GM13976 (cell line): Measurements from ENCODE around the gene NSD2.

Source experiments
- DNase-seq: peaks from one replicate; pipeline ENCODE4 v3.0.0; 2012; ENCODE audit warnings: low spot score
- in situ Hi-C: fragments of 300-500 bp; cut with MboI; formaldehyde crosslinking; loops from one replicate; pipeline ENCODE4 v1.12.0; 2022; ENCODE audit warnings: low sequenced_read_pairs, mixed read lengths, inconsistent platforms; ENCODE audit not compliant: unreplicated experiment
- TF ChIP-seq, protein P1 (sequence below): IDR thresholded peaks from 2 replicates; pipeline ENCODE4 v1.5.1; 2012; ENCODE audit warnings: borderline replicate concordance, mild to moderate bottlenecking; ENCODE audit not compliant: insufficient read depth; ENCODE audit errors: extremely low read depth, missing control alignments, control extremely low read depth

The NSD2 gene

DNA sequence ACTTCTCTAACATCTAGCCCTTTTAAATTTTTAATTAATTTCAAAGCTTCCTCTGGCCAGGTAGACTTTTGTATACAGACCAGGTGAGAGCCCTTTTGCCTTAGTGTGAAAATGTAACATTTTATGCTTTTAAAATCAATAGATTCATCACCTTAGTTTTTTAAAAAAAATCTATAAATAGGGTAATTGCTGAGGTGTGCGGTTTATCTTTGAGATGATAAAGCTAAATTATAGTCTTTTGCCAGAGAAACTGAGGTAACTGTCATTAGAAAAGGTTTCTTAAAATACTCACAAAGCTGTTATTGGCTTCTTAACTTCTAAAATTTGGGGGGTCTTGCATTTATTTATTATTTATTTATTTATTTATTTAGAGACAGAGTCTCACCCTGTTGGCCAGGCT lies 74.7 kb downstream of the NSD2 start:
- in situ Hi-C loops: no loop called here
- DNase-seq: no peak
- TF ChIP-seq, protein P1, sequence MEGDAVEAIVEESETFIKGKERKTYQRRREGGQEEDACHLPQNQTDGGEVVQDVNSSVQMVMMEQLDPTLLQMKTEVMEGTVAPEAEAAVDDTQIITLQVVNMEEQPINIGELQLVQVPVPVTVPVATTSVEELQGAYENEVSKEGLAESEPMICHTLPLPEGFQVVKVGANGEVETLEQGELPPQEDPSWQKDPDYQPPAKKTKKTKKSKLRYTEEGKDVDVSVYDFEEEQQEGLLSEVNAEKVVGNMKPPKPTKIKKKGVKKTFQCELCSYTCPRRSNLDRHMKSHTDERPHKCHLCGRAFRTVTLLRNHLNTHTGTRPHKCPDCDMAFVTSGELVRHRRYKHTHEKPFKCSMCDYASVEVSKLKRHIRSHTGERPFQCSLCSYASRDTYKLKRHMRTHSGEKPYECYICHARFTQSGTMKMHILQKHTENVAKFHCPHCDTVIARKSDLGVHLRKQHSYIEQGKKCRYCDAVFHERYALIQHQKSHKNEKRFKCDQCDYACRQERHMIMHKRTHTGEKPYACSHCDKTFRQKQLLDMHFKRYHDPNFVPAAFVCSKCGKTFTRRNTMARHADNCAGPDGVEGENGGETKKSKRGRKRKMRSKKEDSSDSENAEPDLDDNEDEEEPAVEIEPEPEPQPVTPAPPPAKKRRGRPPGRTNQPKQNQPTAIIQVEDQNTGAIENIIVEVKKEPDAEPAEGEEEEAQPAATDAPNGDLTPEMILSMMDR: no peak

DNA sequence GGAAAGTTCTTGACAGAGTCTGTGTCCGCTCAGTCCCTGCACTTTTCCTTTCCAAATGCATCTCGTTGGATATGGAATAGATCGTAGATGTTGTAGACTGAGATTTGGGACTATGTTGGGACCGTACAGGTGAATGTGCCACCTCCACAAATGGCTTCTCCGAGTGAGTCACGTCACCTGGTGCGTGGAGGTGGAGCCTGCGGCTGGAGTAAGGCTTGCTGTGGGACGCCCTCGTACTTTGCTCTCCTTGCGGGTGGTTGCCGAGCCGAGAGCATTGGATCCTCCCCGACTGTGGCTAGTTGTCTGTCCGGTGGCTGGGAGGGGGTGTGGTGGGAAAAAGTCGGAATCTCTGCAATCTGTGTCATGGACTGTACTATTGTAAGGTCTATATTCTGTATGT lies 77.0 kb downstream of the NSD2 start:
- in situ Hi-C loops: no loop called here
- TF ChIP-seq, protein P1: no peak
- no peak for DNase-seq

DNA sequence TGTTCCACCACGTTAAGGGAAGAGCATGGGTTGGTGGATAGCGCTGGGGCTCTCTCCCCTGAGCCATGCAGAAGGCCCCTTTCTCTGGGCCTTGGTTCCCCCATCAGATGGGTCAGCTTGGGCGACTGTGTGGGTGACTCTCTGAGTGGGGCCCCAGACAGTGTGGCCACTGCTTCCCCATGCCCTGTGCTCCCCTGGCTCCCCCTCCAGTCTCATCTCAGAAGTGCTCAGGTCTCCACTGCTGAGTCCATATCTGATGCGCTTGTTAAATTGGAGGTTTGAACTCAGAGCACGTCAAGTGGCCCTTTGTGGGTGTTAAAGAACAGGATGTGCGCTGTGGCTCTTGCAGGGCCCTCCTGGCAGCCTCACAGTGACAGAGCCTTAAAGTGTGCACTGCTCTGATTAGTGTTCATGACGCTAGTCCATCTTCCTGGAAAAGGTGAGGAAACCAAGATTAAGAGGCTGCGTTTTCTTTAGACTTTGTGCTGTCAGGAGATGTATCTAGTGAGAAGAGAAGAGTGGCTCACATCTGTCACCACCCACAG lies 77.8 kb downstream of the NSD2 start:
- no peak for DNase-seq

DNA sequence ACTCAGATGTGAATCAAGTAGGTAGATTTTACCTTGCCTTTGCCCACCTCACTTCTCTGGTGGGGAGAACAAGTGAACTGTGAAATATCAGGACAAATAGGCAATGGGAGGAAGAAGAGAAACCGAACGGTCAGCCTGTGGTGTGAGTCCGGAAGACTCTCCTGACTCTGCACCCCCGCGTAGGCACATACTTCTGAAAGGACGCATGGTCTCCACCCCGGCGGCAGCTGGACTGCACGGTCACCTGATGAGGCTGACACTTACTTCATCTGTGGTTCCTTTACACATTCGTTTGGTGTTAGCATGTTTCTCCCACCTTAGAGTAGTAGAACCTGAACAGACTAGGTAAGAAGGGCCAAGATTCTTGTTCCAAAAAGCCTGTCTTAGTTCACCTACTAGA lies 79.2 kb downstream of the NSD2 start:
- TF ChIP-seq, protein P1: no peak
- DNase-seq: no peak
- in situ Hi-C loops: no loop called here

More for the DNA sequence above, 77.8 kb downstream of the NSD2 start:
- in situ Hi-C loops: no loop called here
- TF ChIP-seq, protein P1: no peak

DNA sequence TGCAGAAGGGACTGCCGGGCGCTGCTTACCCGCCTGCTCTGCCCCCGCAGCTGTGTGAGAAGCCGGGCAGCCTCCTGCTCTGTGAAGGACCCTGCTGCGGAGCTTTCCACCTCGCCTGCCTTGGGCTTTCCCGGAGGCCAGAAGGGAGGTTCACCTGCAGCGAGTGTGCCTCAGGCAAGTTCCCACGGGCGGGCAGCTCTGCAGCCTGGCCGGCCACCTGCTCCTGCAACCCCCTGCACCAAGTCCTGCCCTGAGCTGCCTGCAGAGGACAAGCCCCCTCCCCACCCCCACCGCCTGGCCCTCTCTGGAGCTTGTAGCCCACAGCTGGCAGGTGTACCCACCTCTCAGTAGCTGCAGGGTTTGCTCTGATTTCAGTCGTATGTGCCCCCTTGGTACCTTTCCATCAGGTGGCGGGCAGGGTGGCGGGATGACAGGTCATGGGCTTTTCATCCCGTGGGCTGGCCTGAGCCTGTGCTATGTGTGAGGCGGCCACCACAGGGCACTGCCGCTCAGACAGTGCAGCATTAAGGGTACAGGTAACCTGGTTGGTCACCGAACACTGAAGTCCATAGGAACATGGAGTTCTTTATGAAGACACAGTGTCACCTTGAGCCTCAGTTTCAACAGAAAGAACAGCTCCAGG lies 81.0 kb downstream of the NSD2 start:
- no peak for DNase-seq
- in situ Hi-C loops: no loop called here
- TF ChIP-seq, protein P1: no peak

DNA sequence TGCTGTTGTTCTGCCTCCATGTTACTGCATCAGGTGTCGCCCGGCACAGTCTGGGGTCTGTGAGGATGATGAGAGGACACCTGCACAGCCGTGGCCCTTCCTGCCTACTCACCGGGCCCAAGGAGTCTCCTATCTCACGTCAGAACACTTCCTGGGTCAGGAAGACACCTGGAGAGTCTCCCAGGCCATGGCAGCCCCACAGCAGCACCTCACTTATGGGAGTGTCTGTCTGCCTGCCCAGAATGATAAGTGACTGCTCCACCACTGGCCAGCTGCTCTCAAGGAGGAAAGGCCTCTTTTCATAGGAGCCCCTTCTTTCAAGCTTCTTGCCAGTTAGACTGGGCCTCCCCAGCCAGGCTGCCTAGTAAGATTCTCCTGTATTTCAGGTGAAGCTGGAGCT lies 81.5 kb downstream of the NSD2 start:
- no peak for DNase-seq
- TF ChIP-seq, protein P1: no peak
- in situ Hi-C loops: no loop called here
